ENCODE measurements around the gene PRG2. TPM values are rescaled to one million over a fixed set of nuclear protein-coding genes. Genes with fewer than 3 reads are reported as not detected.

PRG2 gene
- total and polyA plus RNA-seq, 9 of the 15 experiments (the other 6 are each of a cell fraction or from before 2014, with no cell fraction given), result 1.8 to 78.0 (median 26.6) TPM

DNA sequence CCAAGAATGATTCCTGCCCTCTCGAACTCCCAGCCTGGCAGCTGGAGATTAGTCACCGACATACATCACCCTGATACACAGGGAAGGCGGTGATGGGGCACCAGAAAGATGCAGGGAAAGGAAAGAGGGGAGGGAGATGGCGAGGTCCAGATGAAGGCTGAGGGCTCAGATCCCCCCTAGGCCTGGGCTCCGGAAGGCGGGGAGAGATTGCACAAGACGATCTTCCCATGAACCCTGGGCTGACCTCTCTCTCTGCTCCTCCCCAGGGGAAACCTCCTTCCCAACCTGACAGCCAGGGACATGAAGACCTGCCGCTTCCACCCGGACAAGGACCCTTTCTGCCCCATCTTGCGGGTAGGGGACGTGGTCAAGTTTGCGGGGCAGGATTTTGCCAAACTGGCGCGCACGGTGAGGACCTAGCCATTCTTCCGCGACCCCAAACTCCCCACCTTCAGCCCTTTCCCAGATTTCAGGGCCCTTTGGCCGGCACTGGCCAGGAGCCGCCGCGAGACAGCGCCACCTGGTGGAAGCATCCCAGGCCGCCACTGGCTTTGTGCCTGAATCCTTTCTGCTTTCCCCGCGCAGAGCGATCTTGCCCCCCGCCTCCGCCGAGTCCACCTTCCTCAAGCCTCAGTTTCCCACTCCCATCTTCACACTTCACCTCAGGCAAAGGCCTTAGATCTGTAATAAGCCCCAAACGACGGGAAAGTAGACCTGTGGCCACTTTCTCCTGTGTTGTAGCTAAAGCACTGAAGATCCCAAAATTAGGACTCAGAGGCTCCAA, 40.8 kb downstream of the PRG2 start (continued):
- no peak for TF ChIP-seq HMBOX1 (IDR thresholded peaks at IDR 0.05)
- no peak for TF ChIP-seq MECOM (CRISPR knock-in tag; IDR thresholded peaks at IDR 0.05)
- TF ChIP-seq, protein P1, sequence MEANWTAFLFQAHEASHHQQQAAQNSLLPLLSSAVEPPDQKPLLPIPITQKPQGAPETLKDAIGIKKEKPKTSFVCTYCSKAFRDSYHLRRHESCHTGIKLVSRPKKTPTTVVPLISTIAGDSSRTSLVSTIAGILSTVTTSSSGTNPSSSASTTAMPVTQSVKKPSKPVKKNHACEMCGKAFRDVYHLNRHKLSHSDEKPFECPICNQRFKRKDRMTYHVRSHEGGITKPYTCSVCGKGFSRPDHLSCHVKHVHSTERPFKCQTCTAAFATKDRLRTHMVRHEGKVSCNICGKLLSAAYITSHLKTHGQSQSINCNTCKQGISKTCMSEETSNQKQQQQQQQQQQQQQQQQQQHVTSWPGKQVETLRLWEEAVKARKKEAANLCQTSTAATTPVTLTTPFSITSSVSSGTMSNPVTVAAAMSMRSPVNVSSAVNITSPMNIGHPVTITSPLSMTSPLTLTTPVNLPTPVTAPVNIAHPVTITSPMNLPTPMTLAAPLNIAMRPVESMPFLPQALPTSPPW (CRISPR knock-in tag; IDR thresholded peaks at IDR 0.05), result 0 out of 2 replicates have a peak, but pooled peaks have one; percentile 18
- TF ChIP-seq SP2 (IDR thresholded peaks at IDR 0.05; ENCODE audit: extremely low read depth, low read depth, low read length, poor library complexity, severe bottlenecking), result no peak
- no peak for TF ChIP-seq TFAM (CRISPR knock-in tag; conservative IDR thresholded peaks at IDR 0.05)
- no peak for TF ChIP-seq SNIP1 (IDR thresholded peaks at IDR 0.05; ENCODE audit: low read depth)
- TF ChIP-seq PHF21A (IDR thresholded peaks at IDR 0.05; ENCODE audit: borderline replicate concordance, low read depth), result 0 out of 2 replicates have a peak, but pooled peaks have one; percentile 27
- TF ChIP-seq RBFOX2 (IDR thresholded peaks at IDR 0.05; ENCODE audit: low read depth, low read length), result no peak
- TF ChIP-seq, protein P2, sequence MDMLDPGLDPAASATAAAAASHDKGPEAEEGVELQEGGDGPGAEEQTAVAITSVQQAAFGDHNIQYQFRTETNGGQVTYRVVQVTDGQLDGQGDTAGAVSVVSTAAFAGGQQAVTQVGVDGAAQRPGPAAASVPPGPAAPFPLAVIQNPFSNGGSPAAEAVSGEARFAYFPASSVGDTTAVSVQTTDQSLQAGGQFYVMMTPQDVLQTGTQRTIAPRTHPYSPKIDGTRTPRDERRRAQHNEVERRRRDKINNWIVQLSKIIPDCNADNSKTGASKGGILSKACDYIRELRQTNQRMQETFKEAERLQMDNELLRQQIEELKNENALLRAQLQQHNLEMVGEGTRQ (CRISPR knock-in tag; IDR thresholded peaks at IDR 0.05), result no peak
- TF ChIP-seq RBM25 (IDR thresholded peaks at IDR 0.05; ENCODE audit: low read depth, low read length, severe bottlenecking), result no peak
- no peak for TF ChIP-seq LCOR (CRISPR knock-in tag; IDR thresholded peaks at IDR 0.05)
- no peak for TF ChIP-seq PREB (CRISPR knock-in tag; IDR thresholded peaks at IDR 0.05)
- TF ChIP-seq PRMT5 (CRISPR knock-in tag; IDR thresholded peaks at IDR 0.05), result no peak
- TF ChIP-seq, protein P3, sequence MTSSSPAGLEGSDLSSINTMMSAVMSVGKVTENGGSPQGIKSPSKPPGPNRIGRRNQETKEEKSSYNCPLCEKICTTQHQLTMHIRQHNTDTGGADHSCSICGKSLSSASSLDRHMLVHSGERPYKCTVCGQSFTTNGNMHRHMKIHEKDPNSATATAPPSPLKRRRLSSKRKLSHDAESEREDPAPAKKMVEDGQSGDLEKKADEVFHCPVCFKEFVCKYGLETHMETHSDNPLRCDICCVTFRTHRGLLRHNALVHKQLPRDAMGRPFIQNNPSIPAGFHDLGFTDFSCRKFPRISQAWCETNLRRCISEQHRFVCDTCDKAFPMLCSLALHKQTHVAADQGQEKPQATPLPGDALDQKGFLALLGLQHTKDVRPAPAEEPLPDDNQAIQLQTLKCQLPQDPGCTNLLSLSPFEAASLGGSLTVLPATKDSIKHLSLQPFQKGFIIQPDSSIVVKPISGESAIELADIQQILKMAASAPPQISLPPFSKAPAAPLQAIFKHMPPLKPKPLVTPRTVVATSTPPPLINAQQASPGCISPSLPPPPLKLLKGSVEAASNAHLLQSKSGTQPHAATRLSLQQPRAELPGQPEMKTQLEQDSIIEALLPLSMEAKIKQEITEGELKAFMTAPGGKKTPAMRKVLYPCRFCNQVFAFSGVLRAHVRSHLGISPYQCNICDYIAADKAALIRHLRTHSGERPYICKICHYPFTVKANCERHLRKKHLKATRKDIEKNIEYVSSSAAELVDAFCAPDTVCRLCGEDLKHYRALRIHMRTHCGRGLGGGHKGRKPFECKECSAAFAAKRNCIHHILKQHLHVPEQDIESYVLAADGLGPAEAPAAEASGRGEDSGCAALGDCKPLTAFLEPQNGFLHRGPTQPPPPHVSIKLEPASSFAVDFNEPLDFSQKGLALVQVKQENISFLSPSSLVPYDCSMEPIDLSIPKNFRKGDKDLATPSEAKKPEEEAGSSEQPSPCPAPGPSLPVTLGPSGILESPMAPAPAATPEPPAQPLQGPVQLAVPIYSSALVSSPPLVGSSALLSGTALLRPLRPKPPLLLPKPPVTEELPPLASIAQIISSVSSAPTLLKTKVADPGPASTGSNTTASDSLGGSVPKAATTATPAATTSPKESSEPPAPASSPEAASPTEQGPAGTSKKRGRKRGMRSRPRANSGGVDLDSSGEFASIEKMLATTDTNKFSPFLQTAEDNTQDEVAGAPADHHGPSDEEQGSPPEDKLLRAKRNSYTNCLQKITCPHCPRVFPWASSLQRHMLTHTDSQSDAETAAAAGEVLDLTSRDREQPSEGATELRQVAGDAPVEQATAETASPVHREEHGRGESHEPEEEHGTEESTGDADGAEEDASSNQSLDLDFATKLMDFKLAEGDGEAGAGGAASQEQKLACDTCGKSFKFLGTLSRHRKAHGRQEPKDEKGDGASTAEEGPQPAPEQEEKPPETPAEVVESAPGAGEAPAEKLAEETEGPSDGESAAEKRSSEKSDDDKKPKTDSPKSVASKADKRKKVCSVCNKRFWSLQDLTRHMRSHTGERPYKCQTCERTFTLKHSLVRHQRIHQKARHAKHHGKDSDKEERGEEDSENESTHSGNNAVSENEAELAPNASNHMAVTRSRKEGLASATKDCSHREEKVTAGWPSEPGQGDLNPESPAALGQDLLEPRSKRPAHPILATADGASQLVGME (CRISPR knock-in tag; IDR thresholded peaks at IDR 0.05), result no peak
- no peak for TF ChIP-seq ZFPM2 (CRISPR knock-in tag; IDR thresholded peaks at IDR 0.05)
- no peak for TF ChIP-seq ZNF699 (CRISPR knock-in tag; IDR thresholded peaks at IDR 0.05; ENCODE audit: insufficient replicate concordance)
- TF ChIP-seq HEY1 (CRISPR knock-in tag; IDR thresholded peaks at IDR 0.05; ENCODE audit: borderline replicate concordance), result no peak

Data from K562 (cell line).